DOHH2 (cell line): ENCODE results near the gene TNFRSF12A.

Experiments
- CTCF ChIP-seq: fragments of 200-600 bp; sonication (generic); IDR thresholded peaks from one replicate; pipeline ENCODE4 v1.5.1; 2014; ENCODE audit warnings: antibody characterized with exemption, mild to moderate bottlenecking, low read depth, low read length; ENCODE audit not compliant: poor library complexity, severe bottlenecking
- EZH2phosphoT487 ChIP-seq: fragments of 200-600 bp; sonication (generic); IDR thresholded peaks from 2 replicates; pipeline ENCODE4 v1.6.1; 2017; ENCODE audit warnings: borderline replicate concordance, mild to moderate bottlenecking, antibody characterized with exemption, low read length, moderate library complexity, mixed read lengths

GRCh38 chr16:3063625-3064386 lies 43.6 kb downstream of the TNFRSF12A start:
- no peak for TF ChIP-seq CTCF
- TF ChIP-seq EZH2phosphoT487: no peak
